ENCODE measurements around the gene WDR37.

WDR37 gene

DNA sequence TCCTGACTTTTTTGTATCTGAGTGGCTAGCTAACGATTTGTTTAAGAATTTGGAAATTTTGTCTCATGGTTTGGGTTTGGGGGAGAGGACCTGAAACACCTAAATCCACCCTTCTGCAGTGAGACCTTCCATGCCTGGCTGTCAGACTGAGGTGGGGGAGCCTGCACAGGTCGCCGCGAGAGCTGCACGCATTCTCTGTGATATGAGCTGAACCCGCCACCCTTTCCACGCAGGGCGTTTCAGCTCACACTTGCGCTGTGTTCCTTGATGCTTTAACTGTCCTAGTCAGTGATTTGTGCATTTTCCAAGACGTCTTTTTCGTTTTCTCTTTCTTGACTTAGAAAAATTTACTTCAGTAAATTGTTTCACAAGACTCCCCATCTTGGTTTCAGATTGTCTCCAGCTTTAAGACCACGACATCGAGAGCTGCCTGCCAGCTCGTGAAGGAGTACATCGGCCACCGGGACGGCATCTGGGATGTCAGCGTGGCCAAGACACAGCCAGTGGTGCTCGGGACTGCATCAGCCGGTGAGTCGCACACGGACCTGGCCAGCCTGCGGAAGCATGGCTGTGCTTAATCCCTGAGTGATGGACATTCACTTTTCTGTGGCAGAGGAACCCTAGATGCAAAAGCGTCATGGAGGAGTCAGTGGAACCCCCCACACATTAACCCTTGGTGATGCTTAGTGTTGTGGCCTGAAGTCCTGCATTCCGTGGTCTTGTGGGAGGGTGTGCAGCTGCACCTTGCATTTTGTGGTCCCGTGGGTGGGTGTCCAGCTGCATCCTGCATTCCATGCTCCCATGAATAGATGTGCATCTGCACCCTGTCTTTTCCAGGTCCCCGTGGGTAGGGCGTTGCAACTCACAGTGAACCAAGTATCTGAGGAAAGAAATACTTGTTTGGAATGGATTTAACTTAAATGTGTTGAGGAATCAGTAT is 28.1 kb downstream of the WDR37 start:
- TF ChIP-seq, protein P1, sequence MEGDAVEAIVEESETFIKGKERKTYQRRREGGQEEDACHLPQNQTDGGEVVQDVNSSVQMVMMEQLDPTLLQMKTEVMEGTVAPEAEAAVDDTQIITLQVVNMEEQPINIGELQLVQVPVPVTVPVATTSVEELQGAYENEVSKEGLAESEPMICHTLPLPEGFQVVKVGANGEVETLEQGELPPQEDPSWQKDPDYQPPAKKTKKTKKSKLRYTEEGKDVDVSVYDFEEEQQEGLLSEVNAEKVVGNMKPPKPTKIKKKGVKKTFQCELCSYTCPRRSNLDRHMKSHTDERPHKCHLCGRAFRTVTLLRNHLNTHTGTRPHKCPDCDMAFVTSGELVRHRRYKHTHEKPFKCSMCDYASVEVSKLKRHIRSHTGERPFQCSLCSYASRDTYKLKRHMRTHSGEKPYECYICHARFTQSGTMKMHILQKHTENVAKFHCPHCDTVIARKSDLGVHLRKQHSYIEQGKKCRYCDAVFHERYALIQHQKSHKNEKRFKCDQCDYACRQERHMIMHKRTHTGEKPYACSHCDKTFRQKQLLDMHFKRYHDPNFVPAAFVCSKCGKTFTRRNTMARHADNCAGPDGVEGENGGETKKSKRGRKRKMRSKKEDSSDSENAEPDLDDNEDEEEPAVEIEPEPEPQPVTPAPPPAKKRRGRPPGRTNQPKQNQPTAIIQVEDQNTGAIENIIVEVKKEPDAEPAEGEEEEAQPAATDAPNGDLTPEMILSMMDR (IDR thresholded peaks at IDR 0.05; ENCODE audit: borderline replicate concordance, control extremely low read depth, extremely low read depth, insufficient read depth, missing control alignments) = no peak
- DNase-seq (ENCODE audit: low spot score) = no peak
- in situ Hi-C loops (cut with MboI; ENCODE audit: low sequenced_read_pairs, unreplicated experiment) = no loop called here

DNA sequence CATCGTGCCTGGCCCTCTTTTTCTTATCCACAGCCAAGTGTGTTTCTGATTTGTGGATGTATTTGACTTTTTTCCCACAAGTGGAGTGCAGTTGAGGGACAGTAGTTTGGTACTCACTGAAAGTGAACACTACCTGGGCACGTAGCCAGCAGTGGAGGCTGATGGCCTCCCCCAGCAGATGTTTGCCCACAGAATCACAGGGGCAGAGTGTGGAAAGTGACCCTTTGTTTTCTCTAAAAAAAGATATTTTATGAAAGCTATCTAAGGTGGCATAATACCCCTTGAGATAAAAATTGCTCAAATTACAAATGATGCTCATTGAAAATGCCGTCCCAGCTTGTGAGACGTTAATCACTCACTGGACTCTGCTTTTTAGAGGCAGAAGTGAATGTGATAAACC is 29.1 kb downstream of the WDR37 start:
- DNase-seq (ENCODE audit: low spot score) = no peak
- TF ChIP-seq, protein P1 (IDR thresholded peaks at IDR 0.05; ENCODE audit: borderline replicate concordance, control extremely low read depth, extremely low read depth, insufficient read depth, missing control alignments) = no peak
- in situ Hi-C loops (cut with MboI; ENCODE audit: low sequenced_read_pairs, unreplicated experiment) = no loop called here

- in situ Hi-C loops (cut with MboI; ENCODE audit: low sequenced_read_pairs, unreplicated experiment) = no loop called here
- DNase-seq (ENCODE audit: low spot score) = no peak
- TF ChIP-seq, protein P1 (IDR thresholded peaks at IDR 0.05; ENCODE audit: borderline replicate concordance, control extremely low read depth, extremely low read depth, insufficient read depth, missing control alignments) = no peak
Measured at GRCh38 chr10:1086787-1087186, 30.6 kb downstream of the WDR37 start.

GRCh38 chr10:1089017-1089689 is 33.0 kb downstream of the WDR37 start:
- TF ChIP-seq, protein P1 (IDR thresholded peaks at IDR 0.05; ENCODE audit: borderline replicate concordance, control extremely low read depth, extremely low read depth, insufficient read depth, missing control alignments) = no peak
- in situ Hi-C loops (cut with MboI; ENCODE audit: low sequenced_read_pairs, unreplicated experiment) = no loop called here
- no peak for DNase-seq (ENCODE audit: low spot score)

DNA sequence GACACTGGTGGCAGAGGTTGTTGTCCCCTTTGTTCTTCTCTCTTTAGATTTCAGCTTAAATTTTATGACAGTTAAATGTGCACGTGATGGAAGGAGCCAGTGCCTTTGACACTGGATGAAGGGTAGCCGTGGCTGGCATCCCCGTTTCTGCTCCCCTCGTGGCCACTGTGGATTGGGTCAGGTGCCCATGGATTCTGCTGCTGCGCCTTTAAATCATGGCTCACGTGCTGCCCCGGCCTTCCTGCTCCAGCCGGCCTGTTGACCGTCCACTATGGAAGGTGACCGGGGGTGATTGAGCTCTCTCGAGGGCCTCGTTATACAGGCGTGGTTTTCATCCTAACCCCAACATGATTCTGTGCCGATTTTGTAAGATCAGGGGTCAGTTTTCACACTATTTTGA is 34.5 kb downstream of the WDR37 start:
- in situ Hi-C loops (cut with MboI; ENCODE audit: low sequenced_read_pairs, unreplicated experiment) = no loop called here
- DNase-seq (ENCODE audit: low spot score) = no peak
- TF ChIP-seq, protein P1 (IDR thresholded peaks at IDR 0.05; ENCODE audit: borderline replicate concordance, control extremely low read depth, extremely low read depth, insufficient read depth, missing control alignments) = no peak

GRCh38 chr10:1093696-1094095 is 37.5 kb downstream of the WDR37 start:
- in situ Hi-C loops (cut with MboI; ENCODE audit: low sequenced_read_pairs, unreplicated experiment) = no loop called here
- no peak for DNase-seq (ENCODE audit: low spot score)
- TF ChIP-seq, protein P1 (IDR thresholded peaks at IDR 0.05; ENCODE audit: borderline replicate concordance, control extremely low read depth, extremely low read depth, insufficient read depth, missing control alignments) = no peak

Data from GM13976 (cell line).